GM12872 (cell line): ENCODE data around the gene LIFR.

Source experiments
- TF ChIP-seq, protein P1 (sequence below): IDR thresholded peaks from 3 replicates; pipeline ENCODE4 v1.5.1; 2011; ENCODE audit warnings: low read depth, mild to moderate bottlenecking, low read length, moderate library complexity; ENCODE audit not compliant: insufficient read depth

The LIFR gene

DNA sequence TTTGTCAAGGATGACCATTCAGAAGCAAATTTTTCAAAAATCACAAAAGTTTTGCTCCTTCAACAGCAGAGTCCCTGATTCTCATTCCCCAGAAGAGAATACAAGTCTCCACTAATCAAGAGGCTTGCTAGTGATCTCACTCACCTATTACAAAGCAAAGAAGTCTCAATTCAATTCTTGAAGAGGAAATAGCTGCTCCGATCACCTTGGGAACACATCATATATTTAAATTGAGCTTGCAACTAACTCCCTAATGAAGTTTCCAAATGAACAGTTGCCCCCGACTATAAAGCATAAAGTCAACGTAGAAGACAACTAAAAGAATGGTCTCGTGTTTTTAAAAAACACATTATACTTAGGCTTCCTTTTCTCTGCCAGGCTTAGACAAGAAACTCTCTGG lies 1.6 kb downstream of the LIFR start:
- TF ChIP-seq, protein P1, sequence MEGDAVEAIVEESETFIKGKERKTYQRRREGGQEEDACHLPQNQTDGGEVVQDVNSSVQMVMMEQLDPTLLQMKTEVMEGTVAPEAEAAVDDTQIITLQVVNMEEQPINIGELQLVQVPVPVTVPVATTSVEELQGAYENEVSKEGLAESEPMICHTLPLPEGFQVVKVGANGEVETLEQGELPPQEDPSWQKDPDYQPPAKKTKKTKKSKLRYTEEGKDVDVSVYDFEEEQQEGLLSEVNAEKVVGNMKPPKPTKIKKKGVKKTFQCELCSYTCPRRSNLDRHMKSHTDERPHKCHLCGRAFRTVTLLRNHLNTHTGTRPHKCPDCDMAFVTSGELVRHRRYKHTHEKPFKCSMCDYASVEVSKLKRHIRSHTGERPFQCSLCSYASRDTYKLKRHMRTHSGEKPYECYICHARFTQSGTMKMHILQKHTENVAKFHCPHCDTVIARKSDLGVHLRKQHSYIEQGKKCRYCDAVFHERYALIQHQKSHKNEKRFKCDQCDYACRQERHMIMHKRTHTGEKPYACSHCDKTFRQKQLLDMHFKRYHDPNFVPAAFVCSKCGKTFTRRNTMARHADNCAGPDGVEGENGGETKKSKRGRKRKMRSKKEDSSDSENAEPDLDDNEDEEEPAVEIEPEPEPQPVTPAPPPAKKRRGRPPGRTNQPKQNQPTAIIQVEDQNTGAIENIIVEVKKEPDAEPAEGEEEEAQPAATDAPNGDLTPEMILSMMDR: no peak

DNA sequence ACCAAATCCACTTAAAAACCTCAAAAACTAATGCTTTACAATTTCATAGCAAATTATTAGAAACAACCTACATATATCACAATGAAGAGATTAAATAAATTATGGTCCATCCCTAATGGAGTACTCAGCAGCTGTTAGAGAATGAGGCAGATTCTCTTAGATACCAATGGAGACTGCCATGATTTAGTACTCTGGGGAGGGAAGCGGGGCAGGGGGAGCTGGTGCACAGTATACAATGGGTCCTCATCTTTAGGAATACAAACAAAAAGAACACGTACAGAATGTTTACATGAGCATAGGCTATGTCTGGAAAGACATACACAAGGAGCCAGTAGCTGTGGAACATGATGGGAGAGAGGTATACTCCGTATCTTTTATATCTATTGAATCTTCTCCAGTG lies 2.0 kb downstream of the LIFR start:
- TF ChIP-seq, protein P1: no peak

DNA sequence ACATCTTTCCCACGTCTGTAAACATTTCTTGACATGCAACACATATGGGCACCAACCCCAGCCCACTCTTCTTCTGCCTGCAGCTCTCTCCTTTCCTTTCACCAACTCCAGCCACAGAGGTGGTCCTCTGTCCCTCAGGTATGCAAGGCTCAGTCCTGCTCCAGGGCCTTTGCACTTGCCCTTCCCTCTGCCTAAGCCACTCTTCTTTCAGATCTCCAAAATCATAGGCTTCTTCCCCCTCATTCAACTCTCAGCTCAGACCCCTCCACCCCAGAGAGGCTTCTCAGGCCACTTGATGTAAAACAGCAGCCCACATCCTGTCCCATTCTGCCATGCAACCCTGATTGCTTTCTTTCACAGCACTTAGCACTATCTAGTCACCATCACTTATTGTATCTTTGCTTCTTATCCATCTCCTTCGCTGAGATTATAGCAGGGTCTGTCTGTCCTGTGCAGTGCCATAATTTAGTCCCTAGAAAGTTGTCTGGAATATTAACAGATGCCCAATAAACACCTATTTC lies 3.4 kb downstream of the LIFR start:
- TF ChIP-seq, protein P1: no peak

DNA sequence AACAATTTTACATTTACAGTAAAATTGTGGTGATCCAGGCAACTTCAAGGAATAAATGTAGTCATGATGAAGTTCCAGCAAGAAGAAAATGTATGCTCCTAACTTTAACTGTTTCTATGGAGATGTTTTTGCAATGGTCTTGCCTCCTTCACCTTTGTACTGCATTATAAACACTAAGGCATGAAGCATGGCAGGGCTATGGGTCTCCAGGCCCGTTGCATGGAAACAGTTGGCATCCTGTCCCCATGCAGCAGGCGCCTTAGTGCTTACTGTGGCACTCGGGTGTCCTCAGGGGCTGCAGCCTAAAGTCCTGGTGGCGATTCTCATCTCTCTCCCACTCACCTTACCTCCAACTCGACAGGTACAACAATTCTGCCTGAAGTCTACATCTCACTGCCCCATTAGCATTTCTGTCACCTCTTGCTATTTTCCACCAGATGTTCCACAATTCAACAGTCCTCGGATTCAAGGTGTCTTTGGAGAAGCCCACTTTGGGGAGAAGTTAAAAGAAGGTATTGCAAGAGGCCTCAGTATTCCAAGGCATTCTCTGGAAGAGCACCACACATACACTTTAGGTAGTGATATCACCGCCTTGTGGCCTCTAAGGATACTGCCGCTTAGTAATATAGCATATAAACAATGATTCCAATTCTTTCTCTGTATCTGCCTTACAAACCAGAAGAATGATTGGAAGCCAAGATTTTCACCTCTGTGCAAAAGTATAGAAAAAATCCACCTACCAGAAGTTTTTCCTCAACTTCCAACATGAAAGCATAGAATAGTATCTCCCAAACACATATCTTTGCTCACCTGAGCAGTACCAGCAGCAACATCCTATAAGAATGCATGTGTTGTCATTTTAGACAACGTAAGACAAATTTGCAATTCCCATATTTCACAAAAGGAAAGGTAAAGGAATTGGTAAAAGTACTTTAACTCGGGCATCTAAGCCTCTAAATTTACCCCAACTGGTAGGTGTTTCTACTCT lies 5.1 kb downstream of the LIFR start:
- TF ChIP-seq, protein P1: peak; percentile 63

DNA sequence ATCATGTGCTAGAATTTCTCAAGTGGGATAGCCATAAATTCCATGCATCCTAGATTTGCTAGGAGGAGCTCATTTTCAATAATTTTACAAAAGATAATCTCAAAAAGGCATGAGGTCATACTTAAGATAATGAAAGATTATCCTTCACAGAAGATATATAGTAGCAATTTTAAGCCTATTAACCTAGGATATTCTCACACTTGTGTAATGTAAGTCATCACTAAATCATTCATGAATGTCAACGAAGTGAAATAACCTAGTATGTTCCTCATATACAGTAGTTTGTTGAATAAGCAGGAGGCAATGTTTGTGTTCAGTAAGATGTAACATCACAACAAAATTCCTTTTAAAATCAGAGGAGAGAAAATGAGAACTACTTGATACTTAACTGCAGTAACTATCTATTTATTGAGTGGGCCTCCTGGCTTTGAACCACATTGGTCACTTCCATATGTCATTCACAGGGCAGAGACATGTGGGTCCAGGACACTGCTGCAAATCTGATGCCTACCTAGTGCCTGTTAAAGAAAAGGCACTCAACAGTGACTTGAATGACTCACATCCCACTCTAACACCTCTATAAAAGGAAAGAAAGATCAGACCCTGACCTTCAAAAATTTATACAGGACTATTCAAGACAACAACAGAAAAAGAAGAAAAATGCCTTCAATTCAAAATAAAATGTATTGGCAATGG lies 8.2 kb downstream of the LIFR start:
- TF ChIP-seq, protein P1: no peak

DNA sequence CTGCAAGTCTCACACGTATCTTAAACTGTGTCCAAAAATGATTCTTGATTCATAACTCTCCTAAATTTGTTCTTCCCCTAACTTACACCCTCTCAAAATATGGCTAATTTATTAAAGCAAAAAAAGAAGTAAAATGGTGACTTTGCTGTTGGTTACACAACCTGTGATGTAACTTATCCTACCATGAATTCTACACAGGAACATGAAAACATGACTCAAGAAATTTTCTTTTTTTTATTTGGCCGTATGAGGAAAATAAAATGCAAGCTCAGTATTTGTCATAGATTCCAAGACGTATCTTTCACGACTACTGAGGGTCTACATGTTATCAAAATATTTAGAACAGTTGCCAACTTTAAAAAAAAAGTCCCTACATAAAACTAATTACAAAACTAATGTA lies 9.2 kb downstream of the LIFR start:
- TF ChIP-seq, protein P1: no peak

DNA sequence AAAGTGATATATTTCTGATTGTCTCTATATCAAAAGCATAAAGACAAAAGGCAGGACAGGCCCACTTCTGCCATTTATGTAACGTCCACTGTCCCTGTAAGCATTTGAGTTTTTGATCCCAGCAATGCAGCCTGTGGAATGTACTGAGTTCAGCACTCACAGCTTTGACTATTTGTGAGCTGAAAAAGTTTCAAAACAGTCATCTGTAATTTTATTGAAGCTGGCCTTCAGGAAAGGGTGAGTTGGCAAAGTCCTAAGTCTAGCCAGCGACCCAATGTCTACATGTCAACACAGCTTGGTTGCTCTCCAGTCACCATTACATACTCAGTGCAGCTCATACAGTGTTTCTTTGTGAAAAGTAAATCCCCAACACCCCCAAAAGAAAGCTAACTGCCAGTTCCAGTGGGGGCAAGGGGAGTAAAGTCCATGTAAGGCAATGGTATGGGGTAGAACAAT lies 9.7 kb downstream of the LIFR start:
- TF ChIP-seq, protein P1: no peak
